Measurements from ENCODE around the gene FGR. TPM values are rescaled to one million over a fixed set of nuclear protein-coding genes. Genes with fewer than 3 reads are reported as not detected.

FGR gene
- total and polyA plus RNA-seq, 2 of the 13 experiments (the other 11 are each of a cell fraction or from before 2014, with no cell fraction given), result not detected

DNA sequence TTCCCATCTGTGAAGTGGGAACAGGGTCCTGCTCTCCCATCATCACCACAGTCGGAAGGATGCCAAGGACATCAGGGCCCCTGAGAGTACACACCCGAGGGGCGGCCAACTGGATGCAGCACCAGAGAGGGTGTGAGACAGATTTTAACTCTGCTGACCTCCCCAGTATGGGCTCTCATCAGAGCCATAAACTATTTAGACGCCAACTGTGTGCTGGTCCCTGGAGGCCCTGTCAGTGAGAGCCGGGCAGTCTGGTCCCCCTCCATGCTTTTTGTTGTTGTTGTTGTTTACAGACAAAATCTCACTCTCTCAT is 1.7 kb downstream of the FGR start (continued):
- TF ChIP-seq, protein P1, sequence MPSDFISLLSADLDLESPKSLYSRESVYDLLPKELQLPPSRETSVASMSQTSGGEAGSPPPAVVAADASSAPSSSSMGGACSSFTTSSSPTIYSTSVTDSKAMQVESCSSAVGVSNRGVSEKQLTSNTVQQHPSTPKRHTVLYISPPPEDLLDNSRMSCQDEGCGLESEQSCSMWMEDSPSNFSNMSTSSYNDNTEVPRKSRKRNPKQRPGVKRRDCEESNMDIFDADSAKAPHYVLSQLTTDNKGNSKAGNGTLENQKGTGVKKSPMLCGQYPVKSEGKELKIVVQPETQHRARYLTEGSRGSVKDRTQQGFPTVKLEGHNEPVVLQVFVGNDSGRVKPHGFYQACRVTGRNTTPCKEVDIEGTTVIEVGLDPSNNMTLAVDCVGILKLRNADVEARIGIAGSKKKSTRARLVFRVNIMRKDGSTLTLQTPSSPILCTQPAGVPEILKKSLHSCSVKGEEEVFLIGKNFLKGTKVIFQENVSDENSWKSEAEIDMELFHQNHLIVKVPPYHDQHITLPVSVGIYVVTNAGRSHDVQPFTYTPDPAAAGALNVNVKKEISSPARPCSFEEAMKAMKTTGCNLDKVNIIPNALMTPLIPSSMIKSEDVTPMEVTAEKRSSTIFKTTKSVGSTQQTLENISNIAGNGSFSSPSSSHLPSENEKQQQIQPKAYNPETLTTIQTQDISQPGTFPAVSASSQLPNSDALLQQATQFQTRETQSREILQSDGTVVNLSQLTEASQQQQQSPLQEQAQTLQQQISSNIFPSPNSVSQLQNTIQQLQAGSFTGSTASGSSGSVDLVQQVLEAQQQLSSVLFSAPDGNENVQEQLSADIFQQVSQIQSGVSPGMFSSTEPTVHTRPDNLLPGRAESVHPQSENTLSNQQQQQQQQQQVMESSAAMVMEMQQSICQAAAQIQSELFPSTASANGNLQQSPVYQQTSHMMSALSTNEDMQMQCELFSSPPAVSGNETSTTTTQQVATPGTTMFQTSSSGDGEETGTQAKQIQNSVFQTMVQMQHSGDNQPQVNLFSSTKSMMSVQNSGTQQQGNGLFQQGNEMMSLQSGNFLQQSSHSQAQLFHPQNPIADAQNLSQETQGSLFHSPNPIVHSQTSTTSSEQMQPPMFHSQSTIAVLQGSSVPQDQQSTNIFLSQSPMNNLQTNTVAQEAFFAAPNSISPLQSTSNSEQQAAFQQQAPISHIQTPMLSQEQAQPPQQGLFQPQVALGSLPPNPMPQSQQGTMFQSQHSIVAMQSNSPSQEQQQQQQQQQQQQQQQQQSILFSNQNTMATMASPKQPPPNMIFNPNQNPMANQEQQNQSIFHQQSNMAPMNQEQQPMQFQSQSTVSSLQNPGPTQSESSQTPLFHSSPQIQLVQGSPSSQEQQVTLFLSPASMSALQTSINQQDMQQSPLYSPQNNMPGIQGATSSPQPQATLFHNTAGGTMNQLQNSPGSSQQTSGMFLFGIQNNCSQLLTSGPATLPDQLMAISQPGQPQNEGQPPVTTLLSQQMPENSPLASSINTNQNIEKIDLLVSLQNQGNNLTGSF (CRISPR knock-in tag; IDR thresholded peaks at IDR 0.05), result no peak
- TF ChIP-seq SOX6 (IDR thresholded peaks at IDR 0.05) (no peak), SOX6 (CRISPR knock-in tag; IDR thresholded peaks at IDR 0.05) (no peak), FOXA3 (CRISPR knock-in tag; IDR thresholded peaks at IDR 0.05) (no peak)

- no peaks in the 10 kb centered on the region for H3K79me2 ChIP-seq (ENCODE audit: insufficient read depth, low read length)
- no peak overlapping the region for H3K9ac ChIP-seq (ENCODE audit: insufficient read depth, low read depth, low read length)
- intact Hi-C loops (cut with micrococcal nuclease; ENCODE audit: unreplicated experiment) (no loop called here), in situ Hi-C loops (cut with HindIII; ENCODE audit: extremely low pct_ligation_motif_present, low pct_unique_long_range_greater_than_20kb) (no loop called here)
- POLR2A ChIA-PET, result interaction anchor here (1.2 kb wide), 1 partner anchor 25 kb away, joined by 3 read pairs; no protein-coding TSS in a partner anchor
- H3K27me3 ChIP-seq (ENCODE audit: control insufficient read depth in 1 of 2, insufficient read depth in 2 of 2, low read length in 2 of 2), result peaks cover 8 to 49% of the 10 kb centered on the region in 2 experiments; a peak in 4 of 5 replicates
- CTCF ChIA-PET (ENCODE audit: low intra/inter-chr PET ratio, low total read pairs), result no interaction called here
- FAIRE-seq, result no peak
- H3K9me3 ChIP-seq (ENCODE audit: low read length), result no peaks in the 10 kb centered on the region
- no peak overlapping the region for H3K4me3 ChIP-seq (replicated peaks in 1 of 3; ENCODE audit: insufficient read depth in 1 of 3, low read depth in 2 of 3, low read length in 3 of 3)
- H3K4me2 ChIP-seq (ENCODE audit: low read depth, low read length), result no peak overlapping the region
- no peaks in the 10 kb centered on the region for H4K20me1 ChIP-seq (ENCODE audit: insufficient read depth, low read length)
- BruUV-seq (replicated peaks), result no TSS peak
- no peaks in the 10 kb centered on the region for H3K36me3 ChIP-seq (replicated peaks in 1 of 2; ENCODE audit: control insufficient read depth in 1 of 2, insufficient read depth in 2 of 2, low read length in 2 of 2)
- WGBS (ENCODE audit: low lambda C conversion rate), result 23% methylated on average over 11 of the region's 14 CpGs
- H3K27ac ChIP-seq (ENCODE audit: extremely low read length, insufficient read depth, low read length), result no peak overlapping the region
- ATAC-seq, result no peak
- peaks cover 18% of the 10 kb centered on the region for H3K4me1 ChIP-seq (ENCODE audit: insufficient read depth, low read length)
- no peak for DNase-seq (ENCODE audit: low spot score)
- H2AFZ ChIP-seq (ENCODE audit: low read length), result no peak overlapping the region
- TF ChIP-seq XBP1 (CRISPR knock-in tag; IDR thresholded peaks at IDR 0.05) (no peak), ZSCAN21 (CRISPR knock-in tag; IDR thresholded peaks at IDR 0.05; ENCODE audit: borderline replicate concordance) (no peak), ZZZ3 (CRISPR knock-in tag; IDR thresholded peaks at IDR 0.05; ENCODE audit: borderline replicate concordance) (no peak), ZNF629 (CRISPR knock-in tag; conservative IDR thresholded peaks at IDR 0.05) (peak; percentile 80; the same call in 1 of the 2 replicates), KIAA2018 (CRISPR knock-in tag; IDR thresholded peaks at IDR 0.05; ENCODE audit: borderline replicate concordance) (no peak)
Observed at GRCh38 chr1:27632387-27633297, 2.3 kb downstream of the FGR start.
